Fibroblast of lung (primary cell): Measurements from ENCODE around the gene ADH1B. TPM values are rescaled to one million over a fixed set of nuclear protein-coding genes. Genes with fewer than 3 reads are reported as not detected.
"Not testable (repeated sequence)": the region's sequence is repeated elsewhere in the genome, so short reads cannot be mapped to it uniquely, and the experiment has no call there.

Experiments
- DNase-seq, 2 donors: peaks; one replicate each; pipeline versions ENCODE4 v3.0.0 to v3.0.0-alpha.2; 2010; ENCODE audit warnings: low read depth in 2 of 2
- H2AFZ ChIP-seq: 2 replicates; pipeline ENCODE4 v1.5.1; 2012; ENCODE audit warnings: low read length, control low read depth, inconsistent platforms
- H3K27ac ChIP-seq: 2 replicates; pipeline ENCODE4 v1.5.1; 2011; ENCODE audit warnings: low read length, control low read depth; ENCODE audit not compliant: insufficient read depth
- H3K27me3 ChIP-seq: 2 replicates; pipeline ENCODE4 v1.5.1; 2011; ENCODE audit warnings: mild to moderate bottlenecking, low read length; ENCODE audit not compliant: control insufficient read depth, insufficient read depth
- H3K36me3 ChIP-seq: 2 replicates; pipeline ENCODE4 v1.5.1; 2011; ENCODE audit warnings: low read length; ENCODE audit not compliant: control insufficient read depth, insufficient read depth
- H3K4me1 ChIP-seq: 2 replicates; pipeline ENCODE4 v1.5.1; 2011; ENCODE audit warnings: low read length; ENCODE audit not compliant: control insufficient read depth, insufficient read depth; ENCODE audit errors: extremely low read depth
- H3K4me2 ChIP-seq: 2 replicates; pipeline ENCODE4 v1.5.1; 2011; ENCODE audit warnings: low read length, control low read depth; ENCODE audit not compliant: insufficient read depth; ENCODE audit errors: extremely low read depth
- H3K4me3 ChIP-seq, 4 experiments: fragments of 200-600 bp in 1 of 4; sonication (generic) in 1 of 4; replicated peaks in 1 of 4; 2 replicates each; pipeline ENCODE4 v1.5.1; 2011 to 2016; ENCODE audit warnings: low read length in 4 of 4, low read depth in 3 of 4, mild to moderate bottlenecking in 3 of 4, control low read depth in 2 of 4, inconsistent platforms in 1 of 4, mixed read lengths in 1 of 4; ENCODE audit not compliant: insufficient read depth in 1 of 4; ENCODE audit errors: control extremely low read depth in 1 of 4
- H3K79me2 ChIP-seq: 2 replicates; pipeline ENCODE4 v1.5.1; 2012; ENCODE audit warnings: mild to moderate bottlenecking, low read length, inconsistent platforms; ENCODE audit not compliant: control insufficient read depth, insufficient read depth
- H3K9ac ChIP-seq: 2 replicates; pipeline ENCODE4 v1.5.1; 2011; ENCODE audit warnings: mild to moderate bottlenecking, low read length, control low read depth; ENCODE audit not compliant: insufficient read depth
- H3K9me3 ChIP-seq: 2 replicates; pipeline ENCODE4 v1.5.1; 2012; ENCODE audit warnings: low read depth, low read length; ENCODE audit not compliant: control insufficient read depth, insufficient read depth
- H4K20me1 ChIP-seq: 2 replicates; pipeline ENCODE4 v1.5.1; 2011; ENCODE audit warnings: low read length; ENCODE audit not compliant: control insufficient read depth, insufficient read depth; ENCODE audit errors: extremely low read depth
- EZH2 ChIP-seq: IDR thresholded peaks from 2 replicates; pipeline ENCODE4 v1.5.1; 2012; ENCODE audit warnings: low read length, control low read depth, mild to moderate bottlenecking; ENCODE audit errors: missing control alignments
- polyA plus RNA-seq, 2 donors: library from polyadenylated mRNA; depleted of rRNA in 1 of 2; stranded (reverse) in 1 of 2; unstranded in 1 of 2; fragments of >200 nt; gene quantifications; 2 replicates each; pipeline ENCODE4 v1.2.1, GENCODE V29; 2011 to 2012; ENCODE audit warnings: missing spikeins in 1 of 2
- total RNA-seq: library from RNA; depleted of rRNA; stranded (reverse); fragments of >200 nt; gene quantifications from 2 replicates; pipeline ENCODE4 v1.2.1, GENCODE V29; 2014
- TF ChIP-seq, protein P1 (sequence below), 2 donors: IDR thresholded peaks in 1 of 2; conservative IDR thresholded peaks in 1 of 2; 1 replicate in 1 of 2; 2 replicates in 1 of 2; pipeline ENCODE4 v1.5.1; 2011 to 2012; ENCODE audit warnings: low read length in 2 of 2, control low read depth in 1 of 2, inconsistent platforms in 1 of 2, low read depth in 1 of 2, mild to moderate bottlenecking in 1 of 2

The ADH1B gene
- total and polyA plus RNA-seq, 2 donors (not counting 1 experiment from before 2014, with no cell fraction given), result 188 to 364 TPM

DNA sequence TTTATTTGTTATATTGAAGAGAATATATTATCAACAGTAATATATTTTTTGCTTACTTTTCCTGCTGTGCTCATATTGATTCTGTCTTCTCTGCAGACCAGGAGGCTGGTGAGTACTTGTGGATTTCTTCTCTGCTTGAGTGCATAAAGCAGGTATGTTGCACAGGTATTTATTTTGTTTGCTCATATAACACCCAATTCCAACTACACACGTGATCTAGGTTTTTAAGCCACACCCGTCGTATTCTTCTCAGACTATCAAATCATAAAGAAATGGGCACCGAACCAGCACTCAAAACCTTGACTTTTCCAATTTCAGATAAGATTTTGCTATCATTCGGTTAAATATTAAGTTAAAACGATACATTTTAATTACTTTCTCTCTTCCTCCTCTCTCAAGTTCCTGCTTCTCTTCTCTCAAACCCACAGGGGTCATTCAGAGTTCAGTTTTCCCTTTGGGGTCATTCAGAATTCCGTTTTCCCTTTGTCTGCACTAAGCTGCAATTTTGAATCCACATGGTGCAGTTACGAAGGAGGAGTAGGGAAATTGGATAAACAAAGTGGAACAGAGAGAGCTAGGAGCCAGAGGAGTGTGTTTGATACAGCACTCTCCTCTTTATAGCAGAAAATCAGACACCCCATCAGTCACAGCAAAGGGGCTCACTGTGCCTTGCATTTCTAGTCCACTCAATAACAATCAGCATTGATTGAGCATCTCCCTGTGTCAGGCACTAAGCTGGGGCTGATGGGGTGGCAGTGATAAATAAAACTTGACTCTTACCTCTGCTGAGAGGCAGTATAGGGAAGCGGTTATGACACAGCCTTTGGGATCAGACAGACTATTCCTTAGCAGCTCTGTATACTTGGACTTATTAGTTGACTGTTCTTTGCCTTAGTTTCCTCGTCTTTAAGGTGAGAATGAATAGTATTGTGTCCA is 31.7 kb upstream of the ADH1B start, which contains the start of gene ADH1C:
TSS of gene ADH1C (minus strand) at position 145 of the 936 bp plus-strand sequence. CDS start at position 74, 71 bp downstream.
- peak within 1 kb of the TSS in 2 of 4 experiments; percentile 4 to 15 for H3K4me3 ChIP-seq
- peak in 1 of 2 donors; percentile 76 for DNase-seq
- H3K27me3 ChIP-seq, result no peaks in the 10 kb centered on the region
- no peaks in the 10 kb centered on the region for H3K9me3 ChIP-seq
- peak within 1 kb of the TSS; percentile 0 for H2AFZ ChIP-seq
- H3K27ac ChIP-seq, result no peak within 1 kb of the TSS
- no peaks in the 10 kb centered on the region for H3K79me2 ChIP-seq
- no peak within 1 kb of the TSS for H3K4me2 ChIP-seq
- H3K9ac ChIP-seq, result no peak within 1 kb of the TSS
- no peaks in the 10 kb centered on the region for H3K4me1 ChIP-seq
- no peaks in the 10 kb centered on the region for H4K20me1 ChIP-seq
- TF ChIP-seq, protein P1, sequence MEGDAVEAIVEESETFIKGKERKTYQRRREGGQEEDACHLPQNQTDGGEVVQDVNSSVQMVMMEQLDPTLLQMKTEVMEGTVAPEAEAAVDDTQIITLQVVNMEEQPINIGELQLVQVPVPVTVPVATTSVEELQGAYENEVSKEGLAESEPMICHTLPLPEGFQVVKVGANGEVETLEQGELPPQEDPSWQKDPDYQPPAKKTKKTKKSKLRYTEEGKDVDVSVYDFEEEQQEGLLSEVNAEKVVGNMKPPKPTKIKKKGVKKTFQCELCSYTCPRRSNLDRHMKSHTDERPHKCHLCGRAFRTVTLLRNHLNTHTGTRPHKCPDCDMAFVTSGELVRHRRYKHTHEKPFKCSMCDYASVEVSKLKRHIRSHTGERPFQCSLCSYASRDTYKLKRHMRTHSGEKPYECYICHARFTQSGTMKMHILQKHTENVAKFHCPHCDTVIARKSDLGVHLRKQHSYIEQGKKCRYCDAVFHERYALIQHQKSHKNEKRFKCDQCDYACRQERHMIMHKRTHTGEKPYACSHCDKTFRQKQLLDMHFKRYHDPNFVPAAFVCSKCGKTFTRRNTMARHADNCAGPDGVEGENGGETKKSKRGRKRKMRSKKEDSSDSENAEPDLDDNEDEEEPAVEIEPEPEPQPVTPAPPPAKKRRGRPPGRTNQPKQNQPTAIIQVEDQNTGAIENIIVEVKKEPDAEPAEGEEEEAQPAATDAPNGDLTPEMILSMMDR (conservative IDR thresholded peaks at IDR 0.05 in 1 of 2, IDR thresholded peaks at IDR 0.05 in 1 of 2; ENCODE audit: low read depth in 1 of 2, low read length in 2 of 2), result no peak
- no peak for TF ChIP-seq EZH2
- H3K36me3 ChIP-seq, result no peaks in the 10 kb centered on the region

DNA sequence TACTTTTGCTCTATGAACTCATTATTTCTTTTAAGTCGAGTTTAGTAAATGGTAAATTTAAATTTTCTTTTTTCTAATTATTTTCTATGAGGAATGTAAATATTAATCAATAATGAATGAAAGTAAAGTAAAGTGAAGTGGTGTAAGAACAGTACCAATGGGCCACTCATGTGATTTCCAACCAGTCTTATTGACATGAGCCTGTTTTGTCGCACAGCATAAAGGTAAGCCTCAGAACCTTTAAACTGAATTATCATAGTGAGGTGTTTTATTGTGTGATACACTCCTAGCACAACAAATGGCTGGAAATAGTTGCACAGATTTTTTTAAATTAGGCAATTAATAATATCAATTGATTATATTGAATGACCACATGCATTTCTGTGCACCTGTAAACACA is 30.3 kb upstream of the ADH1B start:
- Histone ChIP-seq H2AFZ (no peak overlapping the region), H3K36me3 (no peaks in the 10 kb centered on the region), H3K9ac (no peak overlapping the region), H3K27me3 (no peaks in the 10 kb centered on the region), H3K9me3 (no peaks in the 10 kb centered on the region), H3K4me1 (no peaks in the 10 kb centered on the region), H4K20me1 (no peaks in the 10 kb centered on the region), H3K4me3 (no peak overlapping the region), H3K4me2 (no peak overlapping the region), H3K27ac (no peak overlapping the region), H3K79me2 (no peaks in the 10 kb centered on the region)
- TF ChIP-seq, protein P1 (conservative IDR thresholded peaks at IDR 0.05 in 1 of 2, IDR thresholded peaks at IDR 0.05 in 1 of 2; ENCODE audit: low read depth in 1 of 2, low read length in 2 of 2), result no peak
- no peak for TF ChIP-seq EZH2
- DNase-seq, result no peak

DNA sequence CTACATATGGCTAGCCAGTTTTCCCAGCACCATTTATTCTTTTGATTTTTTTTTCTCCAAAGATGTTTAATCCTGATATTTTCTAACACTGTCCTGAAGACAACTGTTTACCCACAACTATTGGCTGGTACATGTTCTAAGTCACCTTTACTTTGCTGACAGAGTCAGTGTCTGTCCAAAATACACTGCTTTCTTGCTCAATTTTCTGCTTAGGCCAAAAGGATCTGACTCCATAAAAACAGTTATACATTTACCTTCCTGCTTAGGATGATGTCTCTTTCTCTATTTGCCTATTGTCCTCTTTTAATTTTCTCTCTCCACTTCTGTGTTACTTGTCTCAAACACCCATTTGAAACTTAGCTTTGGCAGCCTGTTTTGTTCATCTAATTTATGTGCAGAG is 28.1 kb upstream of the ADH1B start:
- Histone ChIP-seq H3K4me2 (no peak overlapping the region), H3K79me2 (no peaks in the 10 kb centered on the region), H3K36me3 (no peaks in the 10 kb centered on the region), H3K4me3 (no peak overlapping the region), H3K4me1 (no peaks in the 10 kb centered on the region), H2AFZ (no peak overlapping the region), H3K9ac (no peak overlapping the region), H3K27ac (no peak overlapping the region), H3K9me3 (no peaks in the 10 kb centered on the region), H4K20me1 (no peaks in the 10 kb centered on the region), H3K27me3 (no peaks in the 10 kb centered on the region)
- DNase-seq, result no peak
- TF ChIP-seq, protein P1 (conservative IDR thresholded peaks at IDR 0.05 in 1 of 2, IDR thresholded peaks at IDR 0.05 in 1 of 2; ENCODE audit: low read depth in 1 of 2, low read length in 2 of 2), result no peak
- no peak for TF ChIP-seq EZH2

DNA sequence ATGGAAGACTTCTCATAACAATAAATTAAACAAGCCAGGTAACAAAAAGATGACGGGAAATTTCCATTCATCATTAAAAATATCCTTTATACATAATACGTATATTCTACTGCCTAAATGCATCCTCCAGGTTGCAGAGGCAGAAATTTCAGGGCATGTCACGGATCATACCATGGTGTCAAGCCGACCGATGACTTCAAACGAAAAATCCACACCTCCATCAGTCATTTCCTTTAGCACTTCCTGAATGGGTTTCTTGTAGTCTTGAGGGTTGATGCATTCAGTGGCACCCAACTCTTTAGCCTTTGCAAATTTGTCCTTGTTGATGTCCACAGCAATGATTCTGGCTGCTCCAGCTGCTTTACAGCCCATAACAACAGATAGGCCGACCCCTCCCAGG is 21.4 kb upstream of the ADH1B start:
- H3K4me1 ChIP-seq, H4K20me1 ChIP-seq, H3K36me3 ChIP-seq, DNase-seq, H3K9me3 ChIP-seq, H2AFZ ChIP-seq, H3K9ac ChIP-seq, H3K4me2 ChIP-seq, H3K27me3 ChIP-seq, H3K79me2 ChIP-seq, H3K4me3 ChIP-seq, H3K27ac ChIP-seq: not testable (repeated sequence)
